ENCODE data around the gene CYP19A1.

DNA sequence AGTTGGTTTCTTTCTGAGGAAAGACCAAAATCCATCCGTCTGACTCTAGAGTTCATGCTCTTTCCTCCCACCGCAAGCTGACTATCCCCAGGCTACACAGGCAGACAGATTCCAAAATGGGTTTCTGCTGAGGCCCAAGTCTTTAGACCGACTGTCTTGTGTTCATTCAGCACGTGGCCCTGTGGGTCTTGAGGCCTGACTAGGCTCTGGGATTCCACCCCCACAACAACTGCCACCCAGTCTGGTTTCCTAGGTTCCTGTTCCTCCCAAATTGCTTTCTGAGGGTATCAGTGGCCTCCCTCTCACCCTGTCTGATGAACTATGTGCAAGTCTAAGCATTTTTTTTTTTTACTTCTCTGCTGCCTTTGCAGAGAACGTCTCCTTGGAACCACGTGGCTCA, 67.7 kb downstream of the CYP19A1 start:
- TF ChIP-seq POLR2A (IDR thresholded peaks at IDR 0.05; ENCODE audit: low read length) (no peak), GATA1 (IDR thresholded peaks at IDR 0.05; ENCODE audit: low read depth, low read length) (no peak)

All from erythroblast (primary cell).